OCI-LY7 (cell line): ENCODE results near the gene BIRC5. TPM values are rescaled to one million over a fixed set of nuclear protein-coding genes. Genes with fewer than 3 reads are reported as not detected.

Source experiments
- BruUV-seq: library from RNA; stranded (reverse); fragments of 400-500 nt; replicated peaks from 2 replicates; lab custom pipeline; 2021; lab: Mats Ljungman, UMichigan
- CTCF ChIA-PET: fragments of 300-600 bp; sonication (Branson Sonifier 250); formaldehyde crosslinking; loops from one replicate; lab custom pipeline; 2022; ENCODE audit warnings: antibody characterized with exemption; ENCODE audit not compliant: unreplicated experiment; lab: Charles Lee
- POLR2A ChIA-PET: fragments of 300-600 bp; sonication (Branson Sonifier 250); formaldehyde crosslinking; loops from one replicate; lab custom pipeline; 2022; ENCODE audit warnings: antibody characterized with exemption; lab: Charles Lee
- DNase-seq: peaks from one replicate; pipeline ENCODE4 v3.0.0-alpha.2; 2015; ENCODE audit warnings: low spot score
- H2AFZ ChIP-seq: fragments of 200-600 bp; sonication (generic), shearing (Covaris generic); 2 replicates; pipeline ENCODE4 v1.6.1; 2014; ENCODE audit warnings: mild to moderate bottlenecking, antibody characterized with exemption, low read length, moderate library complexity
- H3K27ac ChIP-seq: fragments of 200-600 bp; sonication (generic); 2 replicates; pipeline ENCODE4 v1.5.1; 2014; ENCODE audit warnings: mixed run types, low read depth, mild to moderate bottlenecking, moderate library complexity, low read length, inconsistent platforms; ENCODE audit not compliant: poor library complexity, severe bottlenecking
- H3K36me3 ChIP-seq: fragments of 200-600 bp; sonication (generic); 2 replicates; pipeline ENCODE4 v1.6.1; 2014; ENCODE audit warnings: mild to moderate bottlenecking, antibody characterized with exemption, low read length, moderate library complexity, mixed read lengths; ENCODE audit not compliant: insufficient read depth
- H3K4me1 ChIP-seq: fragments of 200-600 bp; sonication (generic); 2 replicates; pipeline ENCODE4 v1.5.1; 2014; ENCODE audit warnings: mild to moderate bottlenecking, low read length; ENCODE audit not compliant: insufficient read depth, poor library complexity, severe bottlenecking
- H3K4me2 ChIP-seq: fragments of 200-600 bp; sonication (generic); 2 replicates; pipeline ENCODE4 v1.6.1; 2014; ENCODE audit warnings: mild to moderate bottlenecking, low read length
- H3K4me3 ChIP-seq: fragments of 200-600 bp; sonication (generic); 2 replicates; pipeline ENCODE4 v1.5.1; 2014; ENCODE audit warnings: mild to moderate bottlenecking, low read depth, low read length; ENCODE audit not compliant: poor library complexity, severe bottlenecking
- H3K79me2 ChIP-seq: fragments of 200-600 bp; sonication (generic); 2 replicates; pipeline ENCODE4 v1.6.1; 2016; ENCODE audit warnings: low read depth, mild to moderate bottlenecking, low read length, moderate library complexity, mixed read lengths; ENCODE audit not compliant: insufficient read depth
- H3K9me2 ChIP-seq: fragments of 200-600 bp; sonication (generic); 2 replicates; pipeline ENCODE4 v1.6.1; 2016; ENCODE audit warnings: mild to moderate bottlenecking, low read length, mixed read lengths; ENCODE audit not compliant: insufficient read depth
- H3K9me3 ChIP-seq: fragments of 200-600 bp; sonication (generic); 2 replicates; pipeline ENCODE4 v1.6.1; 2014; ENCODE audit warnings: mild to moderate bottlenecking, mixed run types, low read length, mixed read lengths
- H4K20me1 ChIP-seq: fragments of 200-600 bp; sonication (generic); 2 replicates; pipeline ENCODE4 v1.6.1; 2014; ENCODE audit warnings: mild to moderate bottlenecking, antibody characterized with exemption, low read length, moderate library complexity, mixed read lengths; ENCODE audit not compliant: insufficient read depth
- CTCF ChIP-seq: fragments of 200-600 bp; sonication (generic); conservative IDR thresholded peaks from 2 replicates; pipeline ENCODE4 v1.5.1; 2014; ENCODE audit warnings: mild to moderate bottlenecking, antibody characterized with exemption, low read length, moderate library complexity, mixed read lengths
- EZH2phosphoT487 ChIP-seq: fragments of 200-600 bp; sonication (generic); IDR thresholded peaks from 2 replicates; pipeline ENCODE4 v1.6.1; 2018; ENCODE audit warnings: low read depth, borderline replicate concordance, mild to moderate bottlenecking, mixed run types, antibody characterized with exemption, low read length, moderate library complexity, mixed read lengths
- intact Hi-C: fragments of 100-400 bp; cut with micrococcal nuclease; formaldehyde crosslinking; loops from one replicate; pipeline ENCODE4 v1.10.0; 2022; ENCODE audit not compliant: unreplicated experiment
- total RNA-seq, 2 experiments: library from RNA; depleted of rRNA in 1 of 2; stranded (reverse); fragments of >200 nt in 1 of 2; shearing (Covaris generic) in 1 of 2; gene quantifications; 2 replicates each; pipeline ENCODE4 v1.2.3, GENCODE V29; 2014 to 2022

The BIRC5 gene
- total RNA-seq, 2 experiments from 2014 or later = 184 to 266 TPM

DNA sequence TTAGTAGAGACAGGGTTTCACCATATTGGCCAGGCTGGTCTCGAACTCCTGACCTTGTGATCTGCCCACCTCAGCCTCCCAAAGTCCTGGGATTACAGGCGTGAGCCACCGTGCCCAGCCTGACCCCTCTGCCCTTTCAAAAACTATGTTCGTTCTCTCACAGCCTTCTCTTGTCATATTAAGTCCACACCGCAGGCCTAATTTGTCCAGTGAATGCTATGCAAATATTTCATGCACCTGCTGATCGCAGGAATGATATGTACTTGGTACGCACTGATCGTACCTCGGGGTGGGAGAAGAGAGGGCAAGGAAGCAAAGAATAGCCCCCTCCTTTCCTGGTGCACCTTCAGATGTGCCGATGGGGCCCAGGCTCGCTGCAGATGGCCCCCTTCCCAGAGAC lies 3.0 kb upstream of the BIRC5 start:
- no peaks in the 10 kb centered on the region for H3K9me3 ChIP-seq
- H3K4me2 ChIP-seq = no peak overlapping the region
- peaks cover 13% of the 10 kb centered on the region for H3K4me1 ChIP-seq
- peaks cover 34% of the 10 kb centered on the region for H3K36me3 ChIP-seq
- H4K20me1 ChIP-seq = 0 out of 2 replicates have a peak, but pooled peaks cover 4% of the 10 kb centered on the region
- no peak for TF ChIP-seq CTCF
- no peak for TF ChIP-seq EZH2phosphoT487
- no peak overlapping the region for H2AFZ ChIP-seq
- no peak overlapping the region for H3K4me3 ChIP-seq
- no TSS peak for BruUV-seq
- no peak for DNase-seq
- no peak overlapping the region for H3K27ac ChIP-seq
- POLR2A ChIA-PET = no interaction called here
- H3K79me2 ChIP-seq = peaks cover 19% of the 10 kb centered on the region
- intact Hi-C loops = no loop called here
- H3K9me2 ChIP-seq = no peaks in the 10 kb centered on the region
- CTCF ChIA-PET = no interaction called here

DNA sequence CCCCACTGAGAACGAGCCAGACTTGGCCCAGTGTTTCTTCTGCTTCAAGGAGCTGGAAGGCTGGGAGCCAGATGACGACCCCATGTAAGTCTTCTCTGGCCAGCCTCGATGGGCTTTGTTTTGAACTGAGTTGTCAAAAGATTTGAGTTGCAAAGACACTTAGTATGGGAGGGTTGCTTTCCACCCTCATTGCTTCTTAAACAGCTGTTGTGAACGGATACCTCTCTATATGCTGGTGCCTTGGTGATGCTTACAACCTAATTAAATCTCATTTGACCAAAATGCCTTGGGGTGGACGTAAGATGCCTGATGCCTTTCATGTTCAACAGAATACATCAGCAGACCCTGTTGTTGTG lies 631 bp downstream of the BIRC5 start:
- Histone ChIP-seq H3K36me3 (peaks cover 52% of the 10 kb centered on the region), H3K9me2 (no peaks in the 10 kb centered on the region), H3K27ac (peak overlapping the region; percentile 75), H3K4me2 (peak overlapping the region; percentile 93), H3K9me3 (no peaks in the 10 kb centered on the region), H3K4me1 (peaks cover 18% of the 10 kb centered on the region), H2AFZ (peak overlapping the region; percentile 59; the same call in 1 of the 2 replicates), H3K79me2 (peaks cover 39% of the 10 kb centered on the region), H3K4me3 (peak overlapping the region; percentile 75), H4K20me1 (0 out of 2 replicates have a peak, but pooled peaks cover 4% of the 10 kb centered on the region)
- POLR2A ChIA-PET = interaction anchor here (0.6 to 1.1 kb wide), 5 partner anchors 11 to 1063 kb away, joined by 3 to 4 read pairs (median 3); no protein-coding TSS in a partner anchor
- BruUV-seq = no TSS peak
- no peak for TF ChIP-seq CTCF
- TF ChIP-seq EZH2phosphoT487 = no peak
- CTCF ChIA-PET = interaction anchor here (0.6 kb wide), 1 partner anchor 37 kb away, joined by 3 read pairs; no protein-coding TSS in a partner anchor
- intact Hi-C loops = loop anchor here (2.0 kb wide), 1 partner anchor 36 kb away; no protein-coding TSS in a partner anchor
- DNase-seq = peak; percentile 53

DNA sequence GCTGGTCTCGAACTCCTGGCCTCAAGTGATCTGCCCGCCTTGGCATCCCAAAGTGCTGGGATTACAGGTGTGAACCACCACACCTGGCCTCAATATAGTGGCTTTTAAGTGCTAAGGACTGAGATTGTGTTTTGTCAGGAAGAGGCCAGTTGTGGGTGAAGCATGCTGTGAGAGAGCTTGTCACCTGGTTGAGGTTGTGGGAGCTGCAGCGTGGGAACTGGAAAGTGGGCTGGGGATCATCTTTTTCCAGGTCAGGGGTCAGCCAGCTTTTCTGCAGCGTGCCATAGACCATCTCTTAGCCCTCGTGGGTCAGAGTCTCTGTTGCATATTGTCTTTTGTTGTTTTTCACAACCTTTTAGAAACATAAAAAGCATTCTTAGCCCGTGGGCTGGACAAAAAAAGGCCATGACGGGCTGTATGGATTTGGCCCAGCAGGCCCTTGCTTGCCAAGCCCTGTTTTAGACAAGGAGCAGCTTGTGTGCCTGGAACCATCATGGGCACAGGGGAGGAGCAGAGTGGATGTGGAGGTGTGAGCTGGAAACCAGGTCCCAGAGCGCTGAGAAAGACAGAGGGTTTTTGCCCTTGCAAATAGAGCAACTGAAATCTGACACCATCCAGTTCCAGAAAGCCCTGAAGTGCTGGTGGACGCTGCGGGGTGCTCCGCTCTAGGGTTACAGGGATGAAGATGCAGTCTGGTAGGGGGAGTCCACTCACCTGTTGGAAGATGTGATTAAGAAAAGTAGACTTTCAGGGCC lies 5.5 kb downstream of the BIRC5 start:
- H3K9me2 ChIP-seq = no peaks in the 10 kb centered on the region
- CTCF ChIA-PET = no interaction called here
- no peak overlapping the region for H2AFZ ChIP-seq
- POLR2A ChIA-PET = no interaction called here
- no peak overlapping the region for H3K4me2 ChIP-seq
- H3K4me1 ChIP-seq = peaks cover 13% of the 10 kb centered on the region
- intact Hi-C loops = no loop called here
- H4K20me1 ChIP-seq = 0 out of 2 replicates have a peak, but pooled peaks cover 4% of the 10 kb centered on the region
- no peak overlapping the region for H3K4me3 ChIP-seq
- H3K79me2 ChIP-seq = peaks cover 34% of the 10 kb centered on the region
- no TSS peak for BruUV-seq
- no peaks in the 10 kb centered on the region for H3K9me3 ChIP-seq
- H3K27ac ChIP-seq = no peak overlapping the region
- H3K36me3 ChIP-seq = peaks cover 94% of the 10 kb centered on the region
- TF ChIP-seq EZH2phosphoT487 (no peak), CTCF (no peak)
- DNase-seq = no peak
